ENCODE data around the gene SRPRB. TPM values are rescaled to one million over a fixed set of nuclear protein-coding genes. Genes with fewer than 3 reads are reported as not detected.

SRPRB gene
- polyA plus RNA-seq, 1 donor from 2014 or later, result 46.9 TPM

- no peaks in the 10 kb centered on the region for H3K27me3 ChIP-seq (ENCODE audit: insufficient read depth, low read depth, low read length)
- no peak overlapping the region for H3K27ac ChIP-seq (ENCODE audit: low read length)
- H3K4me3 ChIP-seq (ENCODE audit: low read length), result no peak overlapping the region
- TF ChIP-seq EP300 (conservative IDR thresholded peaks at IDR 0.05; ENCODE audit: poor library complexity, severe bottlenecking), result no peak
- TF ChIP-seq SMC3 (conservative IDR thresholded peaks at IDR 0.05; ENCODE audit: poor library complexity), result no peak
- TF ChIP-seq RAD21 (conservative IDR thresholded peaks at IDR 0.05), result no peak
- no peak for TF ChIP-seq POLR2AphosphoS5 (IDR thresholded peaks at IDR 0.05)
- no peak for TF ChIP-seq EZH2 (IDR thresholded peaks at IDR 0.05; ENCODE audit: borderline replicate concordance, insufficient read depth, low read length, poor library complexity, severe bottlenecking)
- no peak for TF ChIP-seq TAF1 (IDR thresholded peaks at IDR 0.05; ENCODE audit: low read depth)
- no peak for TF ChIP-seq REST (IDR thresholded peaks at IDR 0.05; ENCODE audit: borderline replicate concordance)
- TF ChIP-seq MXI1 (conservative IDR thresholded peaks at IDR 0.05; ENCODE audit: poor library complexity, severe bottlenecking), result no peak
- TF ChIP-seq CTCF (IDR thresholded peaks at IDR 0.05; ENCODE audit: poor library complexity, severe bottlenecking), result no peak
- H3K79me2 ChIP-seq (replicated peaks; ENCODE audit: insufficient read depth, low read length), result no peaks in the 10 kb centered on the region
- H3K9ac ChIP-seq (ENCODE audit: low read length), result no peak overlapping the region
- no peaks in the 10 kb centered on the region for H3K36me3 ChIP-seq (ENCODE audit: insufficient read depth, low read length)
- H3K4me2 ChIP-seq (ENCODE audit: low read length), result no peak overlapping the region
- no peaks in the 10 kb centered on the region for H4K20me1 ChIP-seq (ENCODE audit: insufficient read depth)
- no peaks in the 10 kb centered on the region for H3F3A ChIP-seq (ENCODE audit: insufficient read depth, low read length, poor library complexity, severe bottlenecking)
- H3K9me2 ChIP-seq (ENCODE audit: insufficient read depth, low read length), result no peaks in the 10 kb centered on the region
- H2AFZ ChIP-seq (ENCODE audit: low read depth, low read length), result no peak overlapping the region
- H3K9me3 ChIP-seq (ENCODE audit: low read length), result no peaks in the 10 kb centered on the region
These were observed 32.7 kb downstream of the SRPRB start for GRCh38 chr3:133838296-133838789.

DNA sequence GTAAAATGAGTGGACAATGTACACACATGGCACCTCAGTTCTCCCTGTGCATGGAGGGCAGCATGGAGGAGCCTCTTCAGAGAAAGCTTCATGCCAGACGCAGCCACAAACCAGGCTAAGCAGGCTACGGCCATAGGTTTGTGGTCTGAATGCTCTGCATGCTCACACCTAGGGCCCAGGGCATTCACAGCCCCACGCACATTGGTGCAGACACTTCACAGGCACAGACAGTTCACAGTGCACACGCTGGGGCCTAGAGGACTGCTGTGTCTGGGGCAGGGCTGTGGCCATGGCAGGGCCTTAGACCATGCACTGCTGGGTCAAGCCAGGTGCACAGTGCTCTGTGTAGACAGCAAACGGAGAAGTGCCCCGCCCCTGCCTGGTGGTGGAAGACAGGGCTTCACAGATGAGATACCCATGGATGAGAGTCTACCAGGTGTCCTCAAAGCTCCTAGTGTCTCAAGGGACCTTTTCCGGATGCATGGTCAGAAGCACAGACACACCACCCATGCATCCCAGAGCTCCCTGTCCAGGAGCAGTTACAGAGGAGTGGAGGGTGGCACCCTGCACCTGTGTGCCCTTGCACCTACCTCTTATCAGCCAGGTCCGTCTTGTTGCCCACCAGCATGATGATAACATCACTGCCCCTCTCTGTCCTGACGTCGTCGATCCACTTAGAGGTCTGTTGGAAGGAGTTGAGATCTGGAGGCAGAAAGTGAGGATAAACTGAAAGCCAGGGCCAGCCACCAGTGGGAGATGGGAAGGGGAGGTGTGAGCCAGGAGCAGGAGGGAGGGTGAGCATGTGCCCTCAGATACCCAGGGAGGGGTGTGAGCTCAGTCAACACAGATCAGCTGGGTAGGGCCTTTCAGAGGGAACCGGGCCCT is 33.5 kb downstream of the SRPRB start:
- Histone ChIP-seq H3K4me2 (ENCODE audit: low read length) (no peak overlapping the region), H2AFZ (ENCODE audit: low read depth, low read length) (no peak overlapping the region), H3K9ac (ENCODE audit: low read length) (no peak overlapping the region), H3K36me3 (ENCODE audit: insufficient read depth, low read length) (no peaks in the 10 kb centered on the region), H4K20me1 (ENCODE audit: insufficient read depth) (no peaks in the 10 kb centered on the region), H3K9me3 (ENCODE audit: low read length) (no peaks in the 10 kb centered on the region), H3F3A (ENCODE audit: insufficient read depth, low read length, poor library complexity, severe bottlenecking) (no peaks in the 10 kb centered on the region), H3K27ac (ENCODE audit: low read length) (no peak overlapping the region), H3K79me2 (replicated peaks; ENCODE audit: insufficient read depth, low read length) (no peaks in the 10 kb centered on the region), H3K9me2 (ENCODE audit: insufficient read depth, low read length) (no peaks in the 10 kb centered on the region), H3K4me3 (ENCODE audit: low read length) (no peak overlapping the region), H3K27me3 (ENCODE audit: insufficient read depth, low read depth, low read length) (no peaks in the 10 kb centered on the region)
- no peak for TF ChIP-seq REST (IDR thresholded peaks at IDR 0.05; ENCODE audit: borderline replicate concordance)
- TF ChIP-seq EZH2 (IDR thresholded peaks at IDR 0.05; ENCODE audit: borderline replicate concordance, insufficient read depth, low read length, poor library complexity, severe bottlenecking), result no peak
- TF ChIP-seq EP300 (conservative IDR thresholded peaks at IDR 0.05; ENCODE audit: poor library complexity, severe bottlenecking), result no peak
- TF ChIP-seq SMC3 (conservative IDR thresholded peaks at IDR 0.05; ENCODE audit: poor library complexity), result no peak
- no peak for TF ChIP-seq MXI1 (conservative IDR thresholded peaks at IDR 0.05; ENCODE audit: poor library complexity, severe bottlenecking)
- no peak for TF ChIP-seq RAD21 (conservative IDR thresholded peaks at IDR 0.05)
- no peak for TF ChIP-seq POLR2AphosphoS5 (IDR thresholded peaks at IDR 0.05)
- TF ChIP-seq TAF1 (IDR thresholded peaks at IDR 0.05; ENCODE audit: low read depth), result no peak
- no peak for TF ChIP-seq CTCF (IDR thresholded peaks at IDR 0.05; ENCODE audit: poor library complexity, severe bottlenecking)

Measured in neural cell (in vitro differentiated cells).